CD4-positive, alpha-beta T cell (primary cell): ENCODE measurements around the gene PI4K2A. TPM values are rescaled to one million over a fixed set of nuclear protein-coding genes. Genes with fewer than 3 reads are reported as not detected.

Experiments used
- ATAC-seq: fragments of 200-7000 bp; cut with Tn5 transposase; one replicate; pipeline ENCODE4 v1.10.0; 2022; ENCODE audit warnings: mild to moderate bottlenecking; ENCODE audit not compliant: poor library complexity
- CTCF ChIA-PET: fragments of 350-600 bp; sonication (Branson Sonifier 250); formaldehyde crosslinking; loops from one replicate; lab custom pipeline; 2021; ENCODE audit warnings: antibody characterized with exemption, inconsistent platforms; lab: Charles Lee
- POLR2A ChIA-PET: fragments of 350-600 bp; sonication (Branson Sonifier 250); formaldehyde crosslinking; loops from one replicate; lab custom pipeline; 2021; ENCODE audit warnings: antibody characterized with exemption, inconsistent platforms; lab: Charles Lee
- DNase-seq, 14 experiments: peaks; one replicate each; pipeline ENCODE4 v3.0.0-alpha.2; 2013 to 2020; ENCODE audit warnings: mixed read lengths in 2 of 14
- H3K27ac ChIP-seq, 2 donors: one replicate each; pipeline versions ENCODE4 v1.5.1 to v1.7.0; 2013; ENCODE audit warnings: low read length in 2 of 2, low read depth in 1 of 2, mild to moderate bottlenecking in 1 of 2
- H3K27me3 ChIP-seq, 2 experiments: 1 replicate in 1 of 2; 2 replicates in 1 of 2; pipeline versions ENCODE4 v1.6.1 to v1.7.0; 2013; ENCODE audit warnings: low read length in 2 of 2, control low read depth in 1 of 2, mild to moderate bottlenecking in 1 of 2, moderate library complexity in 1 of 2; ENCODE audit not compliant: insufficient read depth in 2 of 2, control insufficient read depth in 1 of 2
- H3K36me3 ChIP-seq: one replicate; pipeline ENCODE4 v1.6.1; 2013; ENCODE audit warnings: low read length, control low read depth; ENCODE audit not compliant: insufficient read depth
- H3K4me1 ChIP-seq: one replicate; pipeline ENCODE4 v1.6.1; 2013; ENCODE audit warnings: low read length, control low read depth; ENCODE audit not compliant: insufficient read depth
- H3K4me3 ChIP-seq: one replicate; pipeline ENCODE4 v1.5.1; 2013; ENCODE audit warnings: mild to moderate bottlenecking, low read length, moderate library complexity
- H3K9me3 ChIP-seq, 2 experiments: 1 replicate in 1 of 2; 2 replicates in 1 of 2; pipeline versions ENCODE4 v1.6.1 to v1.7.0; 2013; ENCODE audit warnings: low read length in 2 of 2, mild to moderate bottlenecking in 2 of 2, control low read depth in 1 of 2, moderate library complexity in 1 of 2; ENCODE audit not compliant: control insufficient read depth in 1 of 2, insufficient read depth in 1 of 2
- H3K27ac Mint-ChIP-seq: one replicate; pipeline ENCODE4 v1.8.0; 2020; ENCODE audit warnings: mixed read lengths
- H3K27me3 Mint-ChIP-seq: one replicate; pipeline ENCODE4 v1.8.0; 2021; ENCODE audit warnings: mixed read lengths
- H3K36me3 Mint-ChIP-seq: one replicate; pipeline ENCODE4 v1.8.0; 2021; ENCODE audit warnings: low read depth, mixed read lengths
- H3K4me1 Mint-ChIP-seq: one replicate; pipeline ENCODE4 v1.8.0; 2021; ENCODE audit warnings: low read depth, mixed read lengths
- H3K4me3 Mint-ChIP-seq: one replicate; pipeline ENCODE4 v1.8.0; 2020; ENCODE audit warnings: mild to moderate bottlenecking, mixed read lengths
- H3K9me3 Mint-ChIP-seq: one replicate; pipeline ENCODE4 v1.8.0; 2020; ENCODE audit warnings: mixed read lengths
- CTCF ChIP-seq: fragments of 200-600 bp; IDR thresholded peaks from one replicate; pipeline ENCODE4 v1.8.0; 2022; ENCODE audit warnings: antibody characterized with exemption, mild to moderate bottlenecking
- intact Hi-C, 2 experiments: fragments of 100-400 bp; cut with DNase I in 1 of 2; cut with micrococcal nuclease in 1 of 2; formaldehyde crosslinking; loops; one replicate each; pipeline versions ENCODE4 v1.15.1 to v1.9.0; 2023 to 2025; cut with DNase I, micrococcal nuclease
- total RNA-seq, 174 experiments: library from RNA in 2 of 174; stranded (reverse) in 2 of 174; gene quantifications; one replicate each; pipeline ENCODE4 v1.2.3 and lab custom pipeline; 2021 to 2026

PI4K2A gene
- total RNA-seq, 2 experiments from 2014 or later, result 26.3 to 27.2 TPM

DNA sequence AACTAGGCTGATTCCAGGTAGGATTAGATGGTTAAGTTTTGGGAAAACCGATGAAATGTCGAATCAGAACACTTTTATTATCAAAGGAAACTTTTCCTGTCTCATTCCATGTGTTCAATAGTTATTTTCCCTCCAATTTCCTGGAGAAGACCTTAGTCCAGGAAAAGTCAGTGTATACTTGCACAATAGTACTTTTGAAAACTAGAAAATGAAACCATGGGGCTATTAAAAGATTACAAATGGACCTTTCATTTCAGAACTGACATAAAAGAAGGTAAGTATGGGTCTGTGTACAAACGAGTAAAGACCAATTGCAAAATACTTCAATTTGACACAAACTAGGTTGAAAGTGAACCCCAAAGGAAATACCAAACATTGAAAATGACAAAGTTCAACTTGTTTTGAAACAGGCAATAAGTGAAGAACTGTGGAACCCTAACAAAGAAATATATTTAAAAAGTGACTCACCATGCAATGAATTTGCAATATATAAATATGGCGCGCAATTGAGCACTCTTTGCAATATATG lies 44.5 kb downstream of the PI4K2A start:
- Mint-ChIP-seq H3K9me3 (no peaks in the 10 kb centered on the region), H3K4me1 (peaks cover 16% of the 10 kb centered on the region)

GRCh38 chr10:97685395-97685958 lies 45.0 kb downstream of the PI4K2A start:
- Histone ChIP-seq H3K4me3 (no peak overlapping the region), H3K27ac (no peak overlapping the region), H3K9me3 (no peaks in the 10 kb centered on the region), H3K36me3 (no peaks in the 10 kb centered on the region), H3K27me3 (no peaks in the 10 kb centered on the region), H3K4me1 (peaks cover 35% of the 10 kb centered on the region)
- Mint-ChIP-seq H3K27me3 (no peaks in the 10 kb centered on the region), H3K36me3 (no peaks in the 10 kb centered on the region), H3K9me3 (no peaks in the 10 kb centered on the region), H3K4me1 (peaks cover 16% of the 10 kb centered on the region), H3K27ac (peak overlapping the region; percentile 75), H3K4me3 (peak overlapping the region; percentile 90)
- intact Hi-C loops, result loop anchor here in 1 of 2 experiments (5.0 to 10.0 kb wide), 4 partner anchors 167 to 449 kb away; partner anchors contain the start of genes R3HCC1L and RRP12
- ATAC-seq (no peak), DNase-seq (no peak)
- ChIA-PET CTCF (interaction anchor here (1.0 to 3.8 kb wide), 5 partner anchors 9 to 50 kb away, joined by 4 to 27 read pairs (median 14); partner anchors contain the start of gene ZFYVE27), POLR2A (interaction anchor here (1.5 to 2.4 kb wide), 7 partner anchors 9 to 184 kb away, joined by 4 to 65 read pairs (median 12); partner anchors contain the start of genes MARVELD1, PI4K2A and ZFYVE27)
- no peak for TF ChIP-seq CTCF

More for the DNA sequence above, 44.5 kb downstream of the PI4K2A start:
- DNase-seq (no peak), ATAC-seq (no peak)
- no peak for TF ChIP-seq CTCF
- peak overlapping the region; percentile 14 for H3K27ac Mint-ChIP-seq
- CTCF ChIA-PET, result interaction anchor here (3.8 kb wide), 1 partner anchor 16 kb away, joined by 19 read pairs; no protein-coding TSS in a partner anchor
- Histone ChIP-seq H3K27ac (no peak overlapping the region), H3K36me3 (no peaks in the 10 kb centered on the region), H3K4me3 (no peak overlapping the region), H3K9me3 (no peaks in the 10 kb centered on the region), H3K4me1 (peaks cover 35% of the 10 kb centered on the region), H3K27me3 (no peaks in the 10 kb centered on the region)
- H3K27me3 Mint-ChIP-seq, result no peaks in the 10 kb centered on the region
- peak overlapping the region; percentile 54 for H3K4me3 Mint-ChIP-seq
- intact Hi-C loops, result loop anchor here in 1 of 2 experiments (5.0 to 10.0 kb wide), 4 partner anchors 167 to 450 kb away; partner anchors contain the start of genes R3HCC1L and RRP12
- H3K36me3 Mint-ChIP-seq, result no peaks in the 10 kb centered on the region
- POLR2A ChIA-PET, result no interaction called here

GRCh38 chr10:97686301-97686961 lies 46.0 kb downstream of the PI4K2A start:
- H3K27me3 Mint-ChIP-seq, result no peaks in the 10 kb centered on the region
- H3K36me3 ChIP-seq, result no peaks in the 10 kb centered on the region
- no peaks in the 10 kb centered on the region for H3K36me3 Mint-ChIP-seq
- peaks cover 16% of the 10 kb centered on the region for H3K4me1 Mint-ChIP-seq
- intact Hi-C loops, result loop anchor here in 1 of 2 experiments (1.0 to 10.0 kb wide), 5 partner anchors 45 to 448 kb away; partner anchors contain the start of genes R3HCC1L and RRP12
- peaks cover 35% of the 10 kb centered on the region for H3K4me1 ChIP-seq
- H3K4me3 ChIP-seq, result peak overlapping the region; percentile 82
- H3K27ac ChIP-seq, result peak overlapping the region; percentile 37 to 62
- H3K9me3 Mint-ChIP-seq, result no peaks in the 10 kb centered on the region
- H3K27me3 ChIP-seq, result no peaks in the 10 kb centered on the region
- DNase-seq (peak in 3 of 14 experiments; percentile 40 to 49 (median 46)), ATAC-seq (peak; percentile 7)
- H3K27ac Mint-ChIP-seq, result peak overlapping the region; percentile 75
- peak overlapping the region; percentile 90 for H3K4me3 Mint-ChIP-seq
- no peaks in the 10 kb centered on the region for H3K9me3 ChIP-seq
- POLR2A ChIA-PET, result interaction anchor here (0.6 to 2.4 kb wide), 23 partner anchors 10 to 825 kb away, joined by 3 to 65 read pairs (median 6); partner anchors contain the start of genes FRAT2, GOLGA7B, MARVELD1 and MORN4
- TF ChIP-seq CTCF, result peak; percentile 21
- CTCF ChIA-PET, result interaction anchor here (0.8 to 3.8 kb wide), 8 partner anchors 10 to 114 kb away, joined by 3 to 27 read pairs (median 7); partner anchors contain the start of gene ZFYVE27
